ENCODE measurements around the gene MEX3D. TPM values are rescaled to one million over a fixed set of nuclear protein-coding genes. Genes with fewer than 3 reads are reported as not detected.
A peak's percentile ranks its signal among the peaks of the same experiment; 100 is the strongest.

The MEX3D gene
- total RNA-seq, 2 experiments from 2014 or later: 11.9 to 13.6 TPM

DNA sequence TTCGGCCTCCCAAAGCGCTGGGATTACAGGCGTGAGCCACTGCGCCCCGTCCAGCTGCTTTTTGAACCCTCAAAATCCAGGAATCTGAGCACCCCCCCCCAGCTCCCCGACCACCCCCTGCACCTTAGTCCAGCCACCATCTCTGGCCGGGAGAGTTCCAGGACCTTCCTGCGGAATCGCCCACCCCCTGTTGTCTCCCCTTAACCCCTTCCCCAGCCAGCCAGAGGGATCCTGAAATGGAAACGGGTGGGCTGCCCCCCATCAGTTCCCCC is 25.3 kb upstream of the MEX3D start:
- H3K27ac ChIP-seq (ENCODE audit: low read depth, low read length, poor library complexity, severe bottlenecking): peak overlapping the region; percentile 36
- intact Hi-C loops (cut with micrococcal nuclease; ENCODE audit: unreplicated experiment): loop anchor here (5.0 kb wide), 1 partner anchor 74 kb away; no protein-coding TSS in a partner anchor

DNA sequence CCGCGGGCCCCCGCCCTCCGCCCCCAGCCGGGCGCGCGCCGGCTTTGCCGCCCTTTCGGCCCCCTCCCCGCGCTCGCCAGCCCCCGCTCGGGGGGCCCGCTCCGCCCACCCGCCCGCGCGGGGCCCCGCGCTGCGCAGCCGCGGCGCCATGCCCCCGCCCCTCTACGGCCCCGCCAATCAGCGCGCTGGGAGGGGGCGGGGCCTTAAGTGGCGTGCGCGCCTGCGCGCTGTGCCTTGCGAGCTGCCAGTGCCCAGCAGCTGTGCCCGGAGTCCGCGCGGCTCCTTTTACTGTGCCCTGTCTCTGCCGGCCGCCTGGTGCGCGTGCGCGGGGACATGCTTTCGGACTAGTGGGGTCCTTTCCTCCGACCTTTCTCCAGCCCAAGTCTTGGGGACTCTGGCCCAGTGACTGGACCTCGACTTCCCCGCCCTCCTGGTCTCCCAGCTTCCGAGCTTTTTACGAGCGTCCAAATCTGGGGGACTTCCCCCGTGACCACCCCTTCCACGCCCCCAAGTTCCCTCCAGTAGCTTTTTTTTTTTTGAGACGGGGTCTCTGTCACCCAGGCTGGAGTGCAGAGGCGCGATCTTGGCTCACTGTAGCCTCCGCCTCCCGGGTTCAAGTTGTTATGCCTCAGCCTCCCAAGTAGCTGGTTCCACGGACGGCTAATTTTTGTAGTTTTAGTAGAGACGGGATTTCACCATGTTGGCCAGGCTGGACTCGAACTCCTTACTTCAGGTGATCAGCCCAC is 24.8 kb upstream of the MEX3D start, which contains the start of gene MBD3:
TSS of gene MBD3 (minus strand) at position 111 of the 746 bp plus-strand sequence. CDS start 234 bp downstream, outside the sequence.
- H4K20me1 ChIP-seq (ENCODE audit: insufficient read depth, low read length): no peaks in the 10 kb centered on the region; the same call in 1 of the 2 replicates
- H3K4me3 ChIP-seq (ENCODE audit: low read depth, low read length, poor library complexity, severe bottlenecking): peak within 1 kb of the TSS; percentile 100
- H3K27ac ChIP-seq (ENCODE audit: low read depth, low read length, poor library complexity, severe bottlenecking): peak within 1 kb of the TSS; percentile 92
- CTCF ChIA-PET (ENCODE audit: unreplicated experiment): no interaction called here
- intact Hi-C loops (cut with micrococcal nuclease; ENCODE audit: unreplicated experiment): loop anchor here (5.0 kb wide), 1 partner anchor 74 kb away; no protein-coding TSS in a partner anchor
- no TSS peak for BruUV-seq (replicated peaks)
- H3K9me2 ChIP-seq (ENCODE audit: insufficient read depth, low read length): no peaks in the 10 kb centered on the region
- peaks cover 42% of the 10 kb centered on the region for H3K79me2 ChIP-seq (ENCODE audit: insufficient read depth, low read depth, low read length)
- H3K9me3 ChIP-seq (ENCODE audit: low read length): no peaks in the 10 kb centered on the region
- DNase-seq (ENCODE audit: low spot score): peak; percentile 95
- peaks cover 23% of the 10 kb centered on the region for H3K4me1 ChIP-seq (ENCODE audit: insufficient read depth, low read length, poor library complexity, severe bottlenecking)
- POLR2A ChIA-PET: interaction anchor here (0.7 to 1.0 kb wide), 3 partner anchors 9 to 57 kb away, joined by 4 to 5 read pairs (median 5); partner anchors contain the start of gene UQCR11
- H3K4me2 ChIP-seq (ENCODE audit: low read length): peak within 1 kb of the TSS; percentile 100
- peak within 1 kb of the TSS; percentile 40; the same call in 1 of the 2 replicates for H2AFZ ChIP-seq (ENCODE audit: low read length)
- peaks cover 65% of the 10 kb centered on the region for H3K36me3 ChIP-seq (ENCODE audit: insufficient read depth, low read length)
- TF ChIP-seq, protein P1, sequence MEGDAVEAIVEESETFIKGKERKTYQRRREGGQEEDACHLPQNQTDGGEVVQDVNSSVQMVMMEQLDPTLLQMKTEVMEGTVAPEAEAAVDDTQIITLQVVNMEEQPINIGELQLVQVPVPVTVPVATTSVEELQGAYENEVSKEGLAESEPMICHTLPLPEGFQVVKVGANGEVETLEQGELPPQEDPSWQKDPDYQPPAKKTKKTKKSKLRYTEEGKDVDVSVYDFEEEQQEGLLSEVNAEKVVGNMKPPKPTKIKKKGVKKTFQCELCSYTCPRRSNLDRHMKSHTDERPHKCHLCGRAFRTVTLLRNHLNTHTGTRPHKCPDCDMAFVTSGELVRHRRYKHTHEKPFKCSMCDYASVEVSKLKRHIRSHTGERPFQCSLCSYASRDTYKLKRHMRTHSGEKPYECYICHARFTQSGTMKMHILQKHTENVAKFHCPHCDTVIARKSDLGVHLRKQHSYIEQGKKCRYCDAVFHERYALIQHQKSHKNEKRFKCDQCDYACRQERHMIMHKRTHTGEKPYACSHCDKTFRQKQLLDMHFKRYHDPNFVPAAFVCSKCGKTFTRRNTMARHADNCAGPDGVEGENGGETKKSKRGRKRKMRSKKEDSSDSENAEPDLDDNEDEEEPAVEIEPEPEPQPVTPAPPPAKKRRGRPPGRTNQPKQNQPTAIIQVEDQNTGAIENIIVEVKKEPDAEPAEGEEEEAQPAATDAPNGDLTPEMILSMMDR (conservative IDR thresholded peaks at IDR 0.05; ENCODE audit: low read length): no peak
- no peak for TF ChIP-seq EZH2phosphoT487 (IDR thresholded peaks at IDR 0.05; ENCODE audit: borderline replicate concordance, low read depth, low read length)

More for the DNA sequence above, 25.3 kb upstream of the MEX3D start:
- no peak for DNase-seq (ENCODE audit: low spot score)
- no peaks in the 10 kb centered on the region for H3K9me3 ChIP-seq (ENCODE audit: low read length)
- peak overlapping the region; percentile 82 for H3K4me2 ChIP-seq (ENCODE audit: low read length)
- POLR2A ChIA-PET: interaction anchor here (0.7 to 1.0 kb wide), 2 partner anchors 12 to 56 kb away, joined by 5 read pairs; partner anchors contain the start of gene UQCR11
- CTCF ChIA-PET (ENCODE audit: unreplicated experiment): no interaction called here
- H3K9me2 ChIP-seq (ENCODE audit: insufficient read depth, low read length): no peaks in the 10 kb centered on the region
- peak overlapping the region; percentile 67 for H3K4me3 ChIP-seq (ENCODE audit: low read depth, low read length, poor library complexity, severe bottlenecking)
- TF ChIP-seq, protein P1 (conservative IDR thresholded peaks at IDR 0.05; ENCODE audit: low read length): no peak
- TF ChIP-seq EZH2phosphoT487 (IDR thresholded peaks at IDR 0.05; ENCODE audit: borderline replicate concordance, low read depth, low read length): no peak
- no peak overlapping the region for H2AFZ ChIP-seq (ENCODE audit: low read length)
- H3K79me2 ChIP-seq (ENCODE audit: insufficient read depth, low read depth, low read length): peaks cover 37% of the 10 kb centered on the region
- BruUV-seq (replicated peaks): no TSS peak
- peaks cover 23% of the 10 kb centered on the region for H3K4me1 ChIP-seq (ENCODE audit: insufficient read depth, low read length, poor library complexity, severe bottlenecking)
- peaks cover 64% of the 10 kb centered on the region for H3K36me3 ChIP-seq (ENCODE audit: insufficient read depth, low read length)
- H4K20me1 ChIP-seq (ENCODE audit: insufficient read depth, low read length): no peaks in the 10 kb centered on the region; the same call in 1 of the 2 replicates

Measured in OCI-LY7 (cell line).